D721Med (cell line): ENCODE results near the gene CPSF3.
A peak's percentile ranks its signal among the peaks of the same experiment; 100 is the strongest.

Experiments
- DNase-seq: peaks from one replicate; pipeline ENCODE4 v3.0.0; 2011; ENCODE audit warnings: low spot score; ENCODE audit not compliant: insufficient read length
- FAIRE-seq: peaks from 2 replicates; lab custom pipeline; 2011; peaks lifted over from hg19 to GRCh38; lab: Jason Lieb, UNC
- TF ChIP-seq, protein P1 (sequence below): IDR thresholded peaks from 2 replicates; pipeline ENCODE4 v1.5.1; 2012; ENCODE audit warnings: mild to moderate bottlenecking, control low read depth; ENCODE audit not compliant: insufficient read depth; ENCODE audit errors: missing control alignments

The CPSF3 gene

DNA sequence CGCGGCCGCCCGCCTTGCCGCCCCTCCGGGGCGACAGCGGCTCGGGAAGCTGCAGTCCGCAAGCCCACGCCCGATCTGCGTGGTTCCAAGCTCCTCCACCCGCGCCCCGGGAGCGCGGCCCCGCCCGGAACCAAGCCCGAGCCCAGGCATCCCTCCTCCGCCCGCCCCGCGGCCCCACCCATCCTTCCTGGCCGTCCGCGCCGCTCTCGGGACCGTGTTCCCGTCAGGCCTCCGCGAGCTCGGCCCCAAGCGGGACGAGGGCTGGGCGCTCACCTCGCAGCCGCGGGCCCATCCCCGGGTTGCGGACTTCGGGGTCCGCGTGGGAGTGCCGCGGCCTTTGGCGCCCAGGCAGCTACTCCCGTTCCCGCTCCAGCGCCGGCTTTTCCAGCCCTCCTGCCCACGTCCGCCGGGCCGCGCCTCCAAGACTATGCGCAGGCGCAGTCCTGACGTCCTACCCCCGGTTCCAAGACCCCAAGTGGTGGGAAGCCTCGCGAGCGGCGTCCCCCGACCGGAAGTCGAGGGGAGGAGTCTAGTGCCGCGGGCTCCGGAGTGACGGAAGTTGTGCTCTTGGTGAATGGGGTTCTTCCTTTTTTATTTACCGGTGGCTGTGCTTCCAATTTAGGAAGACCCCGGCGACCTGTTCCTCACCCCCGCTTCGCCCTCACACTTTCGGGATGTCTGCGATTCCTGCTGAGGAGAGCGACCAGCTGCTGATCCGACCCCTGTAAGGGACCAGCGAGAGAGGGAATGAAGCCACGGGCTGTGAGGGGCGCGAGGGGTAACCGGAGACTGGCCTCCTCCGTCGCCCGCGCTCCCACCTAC, at the start of gene CPSF3, which contains the start of gene ITGB1BP1:
TSS of gene CPSF3 (plus strand) at position 555 of the 822 bp plus-strand sequence. CDS start at position 675, 120 bp downstream.
TSS of gene ITGB1BP1 (minus strand) at position 429 of the 822 bp plus-strand sequence. CDS start 4,831 bp downstream, outside the sequence.
- TF ChIP-seq, protein P1, sequence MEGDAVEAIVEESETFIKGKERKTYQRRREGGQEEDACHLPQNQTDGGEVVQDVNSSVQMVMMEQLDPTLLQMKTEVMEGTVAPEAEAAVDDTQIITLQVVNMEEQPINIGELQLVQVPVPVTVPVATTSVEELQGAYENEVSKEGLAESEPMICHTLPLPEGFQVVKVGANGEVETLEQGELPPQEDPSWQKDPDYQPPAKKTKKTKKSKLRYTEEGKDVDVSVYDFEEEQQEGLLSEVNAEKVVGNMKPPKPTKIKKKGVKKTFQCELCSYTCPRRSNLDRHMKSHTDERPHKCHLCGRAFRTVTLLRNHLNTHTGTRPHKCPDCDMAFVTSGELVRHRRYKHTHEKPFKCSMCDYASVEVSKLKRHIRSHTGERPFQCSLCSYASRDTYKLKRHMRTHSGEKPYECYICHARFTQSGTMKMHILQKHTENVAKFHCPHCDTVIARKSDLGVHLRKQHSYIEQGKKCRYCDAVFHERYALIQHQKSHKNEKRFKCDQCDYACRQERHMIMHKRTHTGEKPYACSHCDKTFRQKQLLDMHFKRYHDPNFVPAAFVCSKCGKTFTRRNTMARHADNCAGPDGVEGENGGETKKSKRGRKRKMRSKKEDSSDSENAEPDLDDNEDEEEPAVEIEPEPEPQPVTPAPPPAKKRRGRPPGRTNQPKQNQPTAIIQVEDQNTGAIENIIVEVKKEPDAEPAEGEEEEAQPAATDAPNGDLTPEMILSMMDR: no peak
- DNase-seq (peak; percentile 96), FAIRE-seq (no peak)

DNA sequence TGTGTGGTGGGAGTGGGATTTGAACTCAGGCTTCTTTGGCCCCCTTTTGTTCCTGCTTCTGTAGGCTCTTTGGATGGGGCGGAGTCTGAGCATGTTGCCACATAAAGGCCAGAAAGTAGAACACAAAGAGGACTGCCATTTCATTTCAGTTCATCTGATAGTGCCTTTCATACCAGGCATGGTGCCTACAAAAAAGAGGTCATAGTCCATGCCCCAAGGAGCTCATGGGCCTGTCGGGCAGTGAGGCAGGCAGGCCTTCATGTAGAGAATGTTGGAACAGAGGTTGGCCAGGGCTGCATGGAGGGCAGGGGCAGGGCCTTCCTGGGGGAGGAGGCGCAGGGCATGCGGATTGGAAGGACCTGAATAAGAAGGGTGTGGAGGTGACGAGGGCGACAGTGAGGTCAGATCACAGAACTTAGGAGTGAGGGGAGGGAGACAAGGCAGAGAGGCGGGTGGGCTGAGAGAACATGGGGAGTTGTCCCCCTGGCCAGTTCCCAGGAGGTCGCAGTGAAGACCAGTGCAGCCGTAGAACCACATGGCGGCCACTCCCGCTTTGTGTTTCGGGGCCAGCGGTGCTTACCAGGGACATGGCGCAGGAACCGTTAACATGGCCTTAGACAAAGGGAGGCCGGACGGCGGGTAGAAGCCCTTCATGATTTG, 49.3 kb upstream of the CPSF3 start:
- FAIRE-seq (no peak), DNase-seq (no peak)
- TF ChIP-seq, protein P1: no peak

DNA sequence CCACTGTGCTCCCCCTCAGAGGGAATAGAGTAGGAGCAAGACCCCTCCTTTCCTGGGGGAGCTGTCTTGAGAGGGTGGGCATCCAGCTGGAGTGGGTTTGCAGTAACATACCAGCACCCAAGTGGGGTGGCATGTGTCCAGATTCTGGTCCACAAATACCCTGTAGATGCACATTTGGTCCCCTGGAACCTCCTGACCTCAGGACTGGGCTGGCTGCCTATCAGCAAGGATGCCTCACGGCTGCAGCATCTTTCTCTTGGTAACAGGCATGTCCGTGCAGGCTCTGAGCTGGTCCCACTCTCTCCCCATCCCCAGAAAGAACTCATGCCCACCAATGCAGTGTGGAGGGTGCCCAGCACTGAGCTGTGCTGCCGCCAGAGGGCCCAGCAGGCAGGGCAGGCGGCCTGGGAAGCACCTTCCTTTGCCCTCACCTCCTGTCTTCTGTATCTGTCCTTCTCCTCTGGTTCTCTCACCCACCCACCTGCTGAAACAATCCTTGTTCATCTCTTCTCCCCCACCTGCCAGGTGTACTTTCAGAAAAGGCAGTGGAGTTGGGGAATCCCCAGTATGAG, 47.5 kb upstream of the CPSF3 start:
- TF ChIP-seq, protein P1: no peak
- DNase-seq: no peak
- no peak for FAIRE-seq

DNA sequence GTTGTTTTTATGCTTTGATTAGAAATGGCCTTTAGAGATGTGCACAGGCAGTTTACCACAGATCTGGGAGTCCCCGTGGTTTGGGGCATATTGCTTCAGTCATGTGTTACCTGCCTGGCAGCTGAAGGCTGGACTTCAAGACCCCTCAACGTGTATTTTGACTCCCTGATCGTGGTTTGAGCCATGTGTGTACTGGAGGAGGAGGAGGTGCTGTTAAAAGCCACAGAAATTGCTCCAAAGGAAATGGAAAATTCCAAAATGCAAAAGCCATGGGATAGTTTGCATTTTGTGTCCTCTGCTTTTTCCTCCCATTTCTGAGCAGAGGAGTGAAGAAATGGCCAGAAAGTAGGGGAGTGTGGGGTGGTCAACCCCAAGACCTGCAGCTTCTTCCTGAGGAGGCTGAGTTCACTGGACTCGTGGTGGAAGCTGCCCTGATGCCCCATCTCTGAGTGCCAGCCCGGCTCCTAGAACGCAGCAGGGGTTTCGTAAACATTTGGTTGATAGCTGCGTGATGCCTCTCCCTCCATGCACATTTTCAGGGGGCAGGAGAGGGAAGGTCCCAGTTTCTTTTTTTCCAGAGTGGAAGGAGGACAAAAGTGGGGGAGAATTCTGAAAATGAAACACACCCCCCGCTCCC, 45.9 kb upstream of the CPSF3 start:
- TF ChIP-seq, protein P1: no peak
- DNase-seq (no peak), FAIRE-seq (no peak)

DNA sequence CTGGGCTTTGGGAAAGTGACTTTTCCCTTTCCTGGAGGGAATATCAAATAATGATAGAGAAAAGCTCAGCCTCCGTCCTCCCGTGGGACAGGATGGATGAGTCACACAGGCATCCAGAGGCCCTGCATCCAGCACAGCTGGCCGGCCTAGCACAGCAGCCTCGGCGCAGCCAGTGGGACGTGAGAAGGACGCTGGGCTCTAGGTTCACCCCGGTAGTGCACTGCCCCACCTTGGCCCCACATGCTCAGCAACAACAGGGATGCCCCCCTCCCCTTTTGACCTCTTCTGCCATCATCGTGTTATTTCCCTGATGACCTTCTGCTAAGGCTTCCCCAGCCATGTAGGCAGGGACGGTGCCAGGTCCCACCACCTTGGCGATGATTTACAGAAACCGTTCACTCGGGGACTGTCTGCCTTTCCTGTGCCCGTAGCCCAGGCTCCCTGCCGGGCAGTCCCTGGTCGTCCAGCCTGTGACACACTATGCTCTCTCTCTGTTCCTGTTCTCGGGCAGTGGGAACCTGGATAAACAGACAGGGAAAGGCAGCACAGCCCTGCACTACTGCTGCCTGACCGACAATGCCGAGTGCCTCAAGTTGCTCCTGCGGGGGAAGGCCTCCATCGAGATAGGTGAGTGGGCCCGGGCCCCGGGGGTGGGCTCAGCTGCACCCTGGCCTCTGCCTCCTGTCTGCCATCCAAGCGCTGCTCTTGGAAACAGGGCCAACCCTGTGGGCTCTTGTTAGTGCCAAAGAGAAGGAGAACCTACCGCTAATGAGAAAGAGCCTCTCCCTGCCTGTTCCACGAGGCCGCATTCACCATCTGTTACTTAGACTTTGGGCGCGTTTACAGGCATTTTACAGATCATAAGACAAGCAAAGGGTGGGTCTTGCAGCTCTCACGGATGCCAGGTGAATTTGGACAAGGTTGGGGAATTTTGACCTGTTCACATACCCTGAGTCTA, 44.7 kb upstream of the CPSF3 start:
- FAIRE-seq (no peak), DNase-seq (no peak)
- TF ChIP-seq, protein P1: no peak

DNA sequence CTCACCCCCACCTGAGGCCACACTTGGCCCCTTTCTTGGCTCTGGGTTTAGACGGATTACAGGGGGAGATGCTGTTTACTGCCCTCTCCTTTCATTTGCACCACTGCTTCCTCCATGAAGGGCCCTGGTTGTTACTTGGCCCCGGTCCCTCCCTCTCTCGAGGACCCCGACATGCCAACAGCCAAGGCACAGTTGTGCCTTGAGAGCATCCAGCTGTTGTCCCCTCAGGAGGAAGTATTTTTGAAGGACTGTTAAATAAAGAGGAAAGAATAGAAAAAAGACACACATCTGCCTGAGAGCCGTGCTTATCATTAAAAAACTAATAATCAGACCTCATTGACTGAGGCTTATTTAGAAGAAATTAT, 44.1 kb upstream of the CPSF3 start:
- FAIRE-seq: no peak
- DNase-seq: no peak
- TF ChIP-seq, protein P1: no peak
